NOMO-1 treated with DMSO at 0.1 percent for 48 hours (cell line): ENCODE data around the gene R3HDM1.
A peak's percentile ranks its signal among the peaks of the same experiment; 100 is the strongest.

Source experiments
- DNase-seq: peaks from one replicate; lab custom pipeline; 2025; ENCODE audit not compliant: unreplicated experiment; lab: John Stamatoyannopoulos, UW

Gene R3HDM1

DNA sequence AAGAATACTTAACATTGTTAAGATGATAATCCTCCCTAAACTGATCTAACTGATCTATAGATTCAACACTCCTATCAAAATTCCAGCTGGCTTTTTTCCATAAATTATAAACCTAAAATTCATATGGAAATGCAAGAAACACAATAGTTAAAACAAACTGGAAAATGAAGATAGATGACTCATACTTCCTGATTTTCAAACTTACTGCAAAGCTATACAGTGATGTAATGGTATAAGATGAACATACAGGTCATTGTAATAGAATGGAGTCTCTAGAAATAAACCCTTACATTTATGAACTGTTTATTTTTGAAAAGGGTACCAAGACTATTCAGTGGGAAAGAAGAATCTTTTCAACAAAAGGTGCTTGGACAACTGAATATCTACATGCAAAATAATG, 242.6 kb downstream of the R3HDM1 start:
- peak; percentile 57 for DNase-seq
